OCI-LY7 (cell line): ENCODE results near the gene SLC9C1.

Experiments used
- EZH2phosphoT487 ChIP-seq: fragments of 200-600 bp; sonication (generic); IDR thresholded peaks from 2 replicates; pipeline ENCODE4 v1.6.1; 2018; ENCODE audit warnings: low read depth, borderline replicate concordance, mild to moderate bottlenecking, mixed run types, antibody characterized with exemption, low read length, moderate library complexity, mixed read lengths
- TF ChIP-seq, protein P1 (sequence below): fragments of 200-600 bp; sonication (generic); conservative IDR thresholded peaks from 2 replicates; pipeline ENCODE4 v1.5.1; 2014; ENCODE audit warnings: mild to moderate bottlenecking, antibody characterized with exemption, low read length, moderate library complexity, mixed read lengths

DNA sequence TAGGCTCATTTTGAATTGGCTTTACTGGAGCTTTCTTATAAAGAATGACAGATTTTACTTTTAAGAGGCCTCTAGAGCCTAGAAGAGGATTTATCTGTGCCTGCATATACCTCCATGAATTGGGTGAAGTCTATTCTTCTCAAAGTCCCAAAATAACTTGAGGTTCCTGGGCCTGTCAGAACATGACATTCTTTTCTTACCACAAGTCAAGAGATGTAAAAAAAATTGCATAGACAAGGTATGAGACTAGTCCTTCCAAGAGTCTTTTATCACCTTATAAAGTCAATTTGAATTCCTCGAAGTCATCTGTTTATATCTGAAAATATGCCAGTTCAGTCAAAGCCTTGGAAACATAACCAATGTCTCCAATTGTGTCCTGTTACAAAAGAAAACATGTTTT is 21.8 kb upstream of the SLC9C1 start:
- no peak for TF ChIP-seq EZH2phosphoT487
- TF ChIP-seq, protein P1, sequence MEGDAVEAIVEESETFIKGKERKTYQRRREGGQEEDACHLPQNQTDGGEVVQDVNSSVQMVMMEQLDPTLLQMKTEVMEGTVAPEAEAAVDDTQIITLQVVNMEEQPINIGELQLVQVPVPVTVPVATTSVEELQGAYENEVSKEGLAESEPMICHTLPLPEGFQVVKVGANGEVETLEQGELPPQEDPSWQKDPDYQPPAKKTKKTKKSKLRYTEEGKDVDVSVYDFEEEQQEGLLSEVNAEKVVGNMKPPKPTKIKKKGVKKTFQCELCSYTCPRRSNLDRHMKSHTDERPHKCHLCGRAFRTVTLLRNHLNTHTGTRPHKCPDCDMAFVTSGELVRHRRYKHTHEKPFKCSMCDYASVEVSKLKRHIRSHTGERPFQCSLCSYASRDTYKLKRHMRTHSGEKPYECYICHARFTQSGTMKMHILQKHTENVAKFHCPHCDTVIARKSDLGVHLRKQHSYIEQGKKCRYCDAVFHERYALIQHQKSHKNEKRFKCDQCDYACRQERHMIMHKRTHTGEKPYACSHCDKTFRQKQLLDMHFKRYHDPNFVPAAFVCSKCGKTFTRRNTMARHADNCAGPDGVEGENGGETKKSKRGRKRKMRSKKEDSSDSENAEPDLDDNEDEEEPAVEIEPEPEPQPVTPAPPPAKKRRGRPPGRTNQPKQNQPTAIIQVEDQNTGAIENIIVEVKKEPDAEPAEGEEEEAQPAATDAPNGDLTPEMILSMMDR, result no peak
